ENCODE data around the gene AGAP1. TPM values are rescaled to one million over a fixed set of nuclear protein-coding genes. Genes with fewer than 3 reads are reported as not detected.

AGAP1 gene
- total RNA-seq, 1 donor from 2014 or later = 33.7 TPM

GRCh38 chr2:235567842-235568241 lies 74.0 kb downstream of the AGAP1 start:
- H3K27me3 ChIP-seq (ENCODE audit: control insufficient read depth, insufficient read depth, low read length) = no peaks in the 10 kb centered on the region
- DNase-seq (ENCODE audit: low read depth) = no peak
- no peak for TF ChIP-seq CTCF (IDR thresholded peaks at IDR 0.05; ENCODE audit: insufficient read depth, low read length, poor library complexity, severe bottlenecking)
- H3K4me3 ChIP-seq (ENCODE audit: low read depth, low read length) = no peak overlapping the region
- no peaks in the 10 kb centered on the region for H3K36me3 ChIP-seq (ENCODE audit: control insufficient read depth, insufficient read depth, low read length)

GRCh38 chr2:235568431-235568830 lies 74.6 kb downstream of the AGAP1 start:
- Histone ChIP-seq H3K36me3 (ENCODE audit: control insufficient read depth, insufficient read depth, low read length) (no peaks in the 10 kb centered on the region), H3K4me3 (ENCODE audit: low read depth, low read length) (no peak overlapping the region), H3K27me3 (ENCODE audit: control insufficient read depth, insufficient read depth, low read length) (no peaks in the 10 kb centered on the region)
- no peak for DNase-seq (ENCODE audit: low read depth)
- no peak for TF ChIP-seq CTCF (IDR thresholded peaks at IDR 0.05; ENCODE audit: insufficient read depth, low read length, poor library complexity, severe bottlenecking)

GRCh38 chr2:235569837-235570236 lies 76.0 kb downstream of the AGAP1 start:
- DNase-seq (ENCODE audit: low read depth) = no peak
- TF ChIP-seq CTCF (IDR thresholded peaks at IDR 0.05; ENCODE audit: insufficient read depth, low read length, poor library complexity, severe bottlenecking) = no peak
- Histone ChIP-seq H3K4me3 (ENCODE audit: low read depth, low read length) (no peak overlapping the region), H3K27me3 (ENCODE audit: control insufficient read depth, insufficient read depth, low read length) (no peaks in the 10 kb centered on the region), H3K36me3 (ENCODE audit: control insufficient read depth, insufficient read depth, low read length) (no peaks in the 10 kb centered on the region)

GRCh38 chr2:235570256-235570655 lies 76.4 kb downstream of the AGAP1 start:
- Histone ChIP-seq H3K36me3 (ENCODE audit: control insufficient read depth, insufficient read depth, low read length) (no peaks in the 10 kb centered on the region), H3K4me3 (ENCODE audit: low read depth, low read length) (no peak overlapping the region), H3K27me3 (ENCODE audit: control insufficient read depth, insufficient read depth, low read length) (no peaks in the 10 kb centered on the region)
- TF ChIP-seq CTCF (IDR thresholded peaks at IDR 0.05; ENCODE audit: insufficient read depth, low read length, poor library complexity, severe bottlenecking) = no peak
- no peak for DNase-seq (ENCODE audit: low read depth)

GRCh38 chr2:235570966-235571692 lies 77.3 kb downstream of the AGAP1 start:
- no peak for DNase-seq (ENCODE audit: low read depth)
- no peak overlapping the region for H3K4me3 ChIP-seq (ENCODE audit: low read depth, low read length)
- no peaks in the 10 kb centered on the region for H3K27me3 ChIP-seq (ENCODE audit: control insufficient read depth, insufficient read depth, low read length)
- no peak for TF ChIP-seq CTCF (IDR thresholded peaks at IDR 0.05; ENCODE audit: insufficient read depth, low read length, poor library complexity, severe bottlenecking)
- H3K36me3 ChIP-seq (ENCODE audit: control insufficient read depth, insufficient read depth, low read length) = no peaks in the 10 kb centered on the region

- Histone ChIP-seq H3K27me3 (ENCODE audit: control insufficient read depth, insufficient read depth, low read length) (no peaks in the 10 kb centered on the region), H3K4me3 (ENCODE audit: low read depth, low read length) (no peak overlapping the region), H3K36me3 (ENCODE audit: control insufficient read depth, insufficient read depth, low read length) (no peaks in the 10 kb centered on the region)
- no peak for TF ChIP-seq CTCF (IDR thresholded peaks at IDR 0.05; ENCODE audit: insufficient read depth, low read length, poor library complexity, severe bottlenecking)
- DNase-seq (ENCODE audit: low read depth) = no peak
Observed at GRCh38 chr2:235572592-235572991, 78.7 kb downstream of the AGAP1 start.
